ENCODE measurements around the gene JAGN1. TPM values are rescaled to one million over a fixed set of nuclear protein-coding genes. Genes with fewer than 3 reads are reported as not detected.

The JAGN1 gene
- total RNA-seq, 1 experiment from 2014 or later, result 19.9 TPM

DNA sequence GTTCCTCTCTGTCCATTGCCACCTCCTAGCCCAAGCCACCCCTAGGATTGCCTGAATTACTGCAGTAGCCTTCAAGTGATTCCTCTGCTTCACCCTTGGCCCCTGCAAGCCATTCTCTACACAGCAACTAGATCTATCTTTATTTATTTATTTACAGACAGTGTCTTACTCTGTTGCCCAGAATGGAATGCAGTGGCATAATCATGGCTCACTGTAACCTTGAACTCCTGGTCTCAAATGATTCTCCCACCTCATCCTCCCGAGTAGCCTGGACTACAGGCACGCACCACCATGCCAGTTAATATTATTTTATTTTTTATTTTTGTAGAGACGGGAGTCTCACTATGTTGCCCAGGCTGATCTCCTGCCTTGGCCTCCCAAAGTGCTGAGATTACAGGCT, 1.9 kb upstream of the JAGN1 start:
- Histone ChIP-seq H3K27ac (ENCODE audit: low read length) (no peak overlapping the region), H3K4me1 (ENCODE audit: control insufficient read depth, insufficient read depth, low read length) (peaks cover 13% of the 10 kb centered on the region), H3K4me3 (ENCODE audit: low read depth in 2 of 2, low read length in 2 of 2) (no peak overlapping the region), H3K27me3 (ENCODE audit: control insufficient read depth, insufficient read depth, low read length) (no peaks in the 10 kb centered on the region), H3K9me3 (ENCODE audit: control insufficient read depth, insufficient read depth, low read depth, low read length) (no peaks in the 10 kb centered on the region), H3K36me3 (ENCODE audit: control insufficient read depth, insufficient read depth, low read length) (peaks cover 8% of the 10 kb centered on the region; the same call in 1 of the 2 replicates)
- no peak for DNase-seq (ENCODE audit: low read depth, low spot score)
- TF ChIP-seq SIN3A (IDR thresholded peaks at IDR 0.05; ENCODE audit: borderline replicate concordance, insufficient read depth, low read depth, low read length), result no peak
- TF ChIP-seq TCF7L2 (IDR thresholded peaks at IDR 0.05; ENCODE audit: low read depth, low read length), result no peak
- no peak for TF ChIP-seq POLR2AphosphoS5 (IDR thresholded peaks at IDR 0.05; ENCODE audit: low read depth, low read length)
- TF ChIP-seq, protein P1, sequence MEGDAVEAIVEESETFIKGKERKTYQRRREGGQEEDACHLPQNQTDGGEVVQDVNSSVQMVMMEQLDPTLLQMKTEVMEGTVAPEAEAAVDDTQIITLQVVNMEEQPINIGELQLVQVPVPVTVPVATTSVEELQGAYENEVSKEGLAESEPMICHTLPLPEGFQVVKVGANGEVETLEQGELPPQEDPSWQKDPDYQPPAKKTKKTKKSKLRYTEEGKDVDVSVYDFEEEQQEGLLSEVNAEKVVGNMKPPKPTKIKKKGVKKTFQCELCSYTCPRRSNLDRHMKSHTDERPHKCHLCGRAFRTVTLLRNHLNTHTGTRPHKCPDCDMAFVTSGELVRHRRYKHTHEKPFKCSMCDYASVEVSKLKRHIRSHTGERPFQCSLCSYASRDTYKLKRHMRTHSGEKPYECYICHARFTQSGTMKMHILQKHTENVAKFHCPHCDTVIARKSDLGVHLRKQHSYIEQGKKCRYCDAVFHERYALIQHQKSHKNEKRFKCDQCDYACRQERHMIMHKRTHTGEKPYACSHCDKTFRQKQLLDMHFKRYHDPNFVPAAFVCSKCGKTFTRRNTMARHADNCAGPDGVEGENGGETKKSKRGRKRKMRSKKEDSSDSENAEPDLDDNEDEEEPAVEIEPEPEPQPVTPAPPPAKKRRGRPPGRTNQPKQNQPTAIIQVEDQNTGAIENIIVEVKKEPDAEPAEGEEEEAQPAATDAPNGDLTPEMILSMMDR (IDR thresholded peaks at IDR 0.05), result no peak
- TF ChIP-seq, protein P2, sequence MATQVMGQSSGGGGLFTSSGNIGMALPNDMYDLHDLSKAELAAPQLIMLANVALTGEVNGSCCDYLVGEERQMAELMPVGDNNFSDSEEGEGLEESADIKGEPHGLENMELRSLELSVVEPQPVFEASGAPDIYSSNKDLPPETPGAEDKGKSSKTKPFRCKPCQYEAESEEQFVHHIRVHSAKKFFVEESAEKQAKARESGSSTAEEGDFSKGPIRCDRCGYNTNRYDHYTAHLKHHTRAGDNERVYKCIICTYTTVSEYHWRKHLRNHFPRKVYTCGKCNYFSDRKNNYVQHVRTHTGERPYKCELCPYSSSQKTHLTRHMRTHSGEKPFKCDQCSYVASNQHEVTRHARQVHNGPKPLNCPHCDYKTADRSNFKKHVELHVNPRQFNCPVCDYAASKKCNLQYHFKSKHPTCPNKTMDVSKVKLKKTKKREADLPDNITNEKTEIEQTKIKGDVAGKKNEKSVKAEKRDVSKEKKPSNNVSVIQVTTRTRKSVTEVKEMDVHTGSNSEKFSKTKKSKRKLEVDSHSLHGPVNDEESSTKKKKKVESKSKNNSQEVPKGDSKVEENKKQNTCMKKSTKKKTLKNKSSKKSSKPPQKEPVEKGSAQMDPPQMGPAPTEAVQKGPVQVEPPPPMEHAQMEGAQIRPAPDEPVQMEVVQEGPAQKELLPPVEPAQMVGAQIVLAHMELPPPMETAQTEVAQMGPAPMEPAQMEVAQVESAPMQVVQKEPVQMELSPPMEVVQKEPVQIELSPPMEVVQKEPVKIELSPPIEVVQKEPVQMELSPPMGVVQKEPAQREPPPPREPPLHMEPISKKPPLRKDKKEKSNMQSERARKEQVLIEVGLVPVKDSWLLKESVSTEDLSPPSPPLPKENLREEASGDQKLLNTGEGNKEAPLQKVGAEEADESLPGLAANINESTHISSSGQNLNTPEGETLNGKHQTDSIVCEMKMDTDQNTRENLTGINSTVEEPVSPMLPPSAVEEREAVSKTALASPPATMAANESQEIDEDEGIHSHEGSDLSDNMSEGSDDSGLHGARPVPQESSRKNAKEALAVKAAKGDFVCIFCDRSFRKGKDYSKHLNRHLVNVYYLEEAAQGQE (IDR thresholded peaks at IDR 0.05; ENCODE audit: insufficient read depth in 1 of 2, low read depth in 2 of 2, low read length in 1 of 2), result no peak
- intact Hi-C loops (cut with micrococcal nuclease; ENCODE audit: unreplicated experiment) (no loop called here), in situ Hi-C loops (cut with HindIII; ENCODE audit: low pct_unique_long_range_greater_than_20kb, low sequenced_read_pairs) (no loop called here)
- POLR2A ChIA-PET, result interaction anchor here (0.5 kb wide), 1 partner anchor 58 kb away, joined by 3 read pairs; no protein-coding TSS in a partner anchor
- ATAC-seq, result no peak
- BruUV-seq (replicated peaks), result no TSS peak
- CTCF ChIA-PET, result no interaction called here

DNA sequence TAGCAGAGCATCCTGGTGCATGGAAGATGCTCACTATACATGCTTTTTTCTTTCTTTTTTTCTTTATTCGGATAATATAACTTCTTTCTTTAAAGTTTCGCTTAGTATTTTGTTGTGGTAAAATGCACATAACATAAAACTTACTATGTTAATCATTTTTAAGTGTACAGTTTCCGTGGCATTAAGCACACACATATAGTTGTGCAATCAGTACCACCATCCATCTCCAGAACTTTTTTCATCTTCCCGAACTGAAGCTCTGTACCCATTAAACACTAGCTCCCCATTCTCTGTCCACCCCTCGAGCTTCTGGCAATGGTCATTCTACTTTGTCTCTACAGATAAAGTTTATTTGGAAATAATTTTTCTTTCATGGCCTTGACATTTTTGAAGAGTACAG, 1.0 kb upstream of the JAGN1 start:
- ATAC-seq (no peak), DNase-seq (ENCODE audit: low read depth, low spot score) (no peak)
- in situ Hi-C loops (cut with HindIII; ENCODE audit: low pct_unique_long_range_greater_than_20kb, low sequenced_read_pairs) (no loop called here), intact Hi-C loops (cut with micrococcal nuclease; ENCODE audit: unreplicated experiment) (no loop called here)
- ChIA-PET POLR2A (no interaction called here), CTCF (no interaction called here)
- H3K4me3 ChIP-seq (ENCODE audit: low read depth in 2 of 2, low read length in 2 of 2), result no peak overlapping the region
- H3K27ac ChIP-seq (ENCODE audit: low read length), result peak overlapping the region; percentile 69
- H3K4me1 ChIP-seq (ENCODE audit: control insufficient read depth, insufficient read depth, low read length), result peaks cover 8% of the 10 kb centered on the region
- BruUV-seq (replicated peaks), result no TSS peak
- TF ChIP-seq, protein P2 (IDR thresholded peaks at IDR 0.05; ENCODE audit: insufficient read depth in 1 of 2, low read depth in 2 of 2, low read length in 1 of 2), result no peak
- TF ChIP-seq TCF7L2 (IDR thresholded peaks at IDR 0.05; ENCODE audit: low read depth, low read length) (no peak), SIN3A (IDR thresholded peaks at IDR 0.05; ENCODE audit: borderline replicate concordance, insufficient read depth, low read depth, low read length) (no peak), POLR2AphosphoS5 (IDR thresholded peaks at IDR 0.05; ENCODE audit: low read depth, low read length) (no peak)
- TF ChIP-seq, protein P1 (IDR thresholded peaks at IDR 0.05), result no peak
- no peaks in the 10 kb centered on the region for H3K27me3 ChIP-seq (ENCODE audit: control insufficient read depth, insufficient read depth, low read length)
- peaks cover 8% of the 10 kb centered on the region; the same call in 1 of the 2 replicates for H3K36me3 ChIP-seq (ENCODE audit: control insufficient read depth, insufficient read depth, low read length)
- H3K9me3 ChIP-seq (ENCODE audit: control insufficient read depth, insufficient read depth, low read depth, low read length), result no peaks in the 10 kb centered on the region
